HEK293 (cell line): ENCODE data around the gene AKR1B15.

Experiments
- CTCF ChIA-PET: fragments of 350-600 bp; formaldehyde crosslinking; extraction: SDS; loops from one replicate; lab custom pipeline; 2021; ENCODE audit warnings: antibody characterized with exemption; lab: Yijun Ruan, JAX
- POLR2A ChIA-PET: fragments of 300-600 bp; formaldehyde crosslinking; extraction: SDS; loops from one replicate; lab custom pipeline; 2020; ENCODE audit warnings: antibody characterized with exemption, inconsistent platforms; lab: Yijun Ruan, JAX
- H3K27ac ChIP-seq: fragments of 200-500 bp; sonication (Bioruptor generic); 2 replicates; pipeline ENCODE4 v1.5.1; 2014; ENCODE audit warnings: low read depth, low read length, control low read depth, inconsistent platforms; ENCODE audit errors: extremely low read depth
- H3K36me3 ChIP-seq, 2 experiments: fragments of 200-500 bp in 1 of 2; sonication (Bioruptor generic) in 1 of 2; 1 replicate in 1 of 2; 2 replicates in 1 of 2; pipeline ENCODE4 v1.5.1; 2014 to 2017; ENCODE audit warnings: inconsistent platforms in 2 of 2, low read length in 2 of 2; ENCODE audit not compliant: control insufficient read depth in 2 of 2, insufficient read depth in 1 of 2
- H3K4me1 ChIP-seq: fragments of 200-500 bp; sonication (Bioruptor generic); 2 replicates; pipeline ENCODE4 v1.5.1; 2014; ENCODE audit warnings: mild to moderate bottlenecking, low read length, inconsistent platforms; ENCODE audit not compliant: control insufficient read depth, insufficient read depth
- H3K4me3 ChIP-seq: 2 replicates; pipeline ENCODE4 v1.5.1; 2011; ENCODE audit warnings: low read depth, mild to moderate bottlenecking, control low read depth, low read length, moderate library complexity
- H3K9me3 ChIP-seq: fragments of 200-500 bp; sonication (Bioruptor generic); 2 replicates; pipeline ENCODE4 v1.5.1; 2014; ENCODE audit warnings: low read depth, low read length, inconsistent platforms; ENCODE audit not compliant: control insufficient read depth, insufficient read depth
- HOXC10 ChIP-seq: sonication (generic); formaldehyde crosslinking; IDR thresholded peaks from 2 replicates; pipeline ENCODE4 v1.8.1; 2023; ENCODE audit warnings: mild to moderate bottlenecking, missing genetic modification reagents
- MEIS1 ChIP-seq: sonication (generic); formaldehyde crosslinking; IDR thresholded peaks from 2 replicates; pipeline ENCODE4 v1.8.1; 2022; ENCODE audit warnings: missing genetic modification reagents, mild to moderate bottlenecking, borderline replicate concordance
- PRDM10 ChIP-seq: fragments of 450-650 bp; formaldehyde crosslinking; IDR thresholded peaks from 2 replicates; pipeline ENCODE4 v1.5.1; 2016; ENCODE audit warnings: missing biosample characterization, missing genetic modification characterization
- PRDM4 ChIP-seq: fragments of 450-650 bp; formaldehyde crosslinking; IDR thresholded peaks from 2 replicates; pipeline ENCODE4 v1.5.1; 2017; ENCODE audit warnings: missing biosample characterization, missing genetic modification characterization
- SCRT2 ChIP-seq: fragments of 450-650 bp; formaldehyde crosslinking; IDR thresholded peaks from 2 replicates; pipeline ENCODE4 v1.5.1; 2016; ENCODE audit warnings: missing biosample characterization, missing genetic modification characterization
- ZBTB20 ChIP-seq: fragments of 450-650 bp; formaldehyde crosslinking; IDR thresholded peaks from 2 replicates; pipeline ENCODE4 v1.5.1; 2016; ENCODE audit warnings: missing biosample characterization, missing genetic modification characterization
- ZBTB48 ChIP-seq: fragments of 450-650 bp; formaldehyde crosslinking; IDR thresholded peaks from 2 replicates; pipeline ENCODE4 v1.5.1; 2016; ENCODE audit warnings: missing biosample characterization, missing genetic modification characterization
- ZNF133 ChIP-seq: fragments of 450-650 bp; formaldehyde crosslinking; IDR thresholded peaks from 2 replicates; pipeline ENCODE4 v1.5.1; 2016; ENCODE audit warnings: missing biosample characterization, missing genetic modification characterization
- ZNF16 ChIP-seq: fragments of 450-650 bp; formaldehyde crosslinking; IDR thresholded peaks from 2 replicates; pipeline ENCODE4 v1.5.1; 2016; ENCODE audit warnings: low read depth, missing biosample characterization, missing genetic modification characterization
- ZNF2 ChIP-seq: fragments of 450-650 bp; formaldehyde crosslinking; IDR thresholded peaks from 2 replicates; pipeline ENCODE4 v1.5.1; 2016; ENCODE audit warnings: missing biosample characterization, missing genetic modification characterization
- ZNF214 ChIP-seq: fragments of 450-650 bp; formaldehyde crosslinking; IDR thresholded peaks from 2 replicates; pipeline ENCODE4 v1.5.1; 2017; ENCODE audit warnings: missing biosample characterization, mild to moderate bottlenecking, missing genetic modification characterization, borderline replicate concordance
- ZNF423 ChIP-seq: fragments of 450-650 bp; formaldehyde crosslinking; IDR thresholded peaks from 2 replicates; pipeline ENCODE4 v1.5.1; 2016; ENCODE audit warnings: missing biosample characterization, missing genetic modification characterization
- ZNF488 ChIP-seq: fragments of 450-650 bp; formaldehyde crosslinking; IDR thresholded peaks from 2 replicates; pipeline ENCODE4 v1.5.1; 2016; ENCODE audit warnings: missing biosample characterization, missing genetic modification characterization
- ZNF654 ChIP-seq: fragments of 450-650 bp; formaldehyde crosslinking; IDR thresholded peaks from 2 replicates; pipeline ENCODE4 v1.5.1; 2016; ENCODE audit warnings: low read depth, missing biosample characterization, missing genetic modification characterization
- ZNF747 ChIP-seq: fragments of 450-650 bp; formaldehyde crosslinking; IDR thresholded peaks from 2 replicates; pipeline ENCODE4 v1.5.1; 2016; ENCODE audit warnings: missing biosample characterization, missing genetic modification characterization
- ZNF76 ChIP-seq: fragments of 450-650 bp; formaldehyde crosslinking; IDR thresholded peaks from 2 replicates; pipeline ENCODE4; 2016; ENCODE audit warnings: low read depth, missing biosample characterization, missing genetic modification characterization, borderline replicate concordance
- ZNF777 ChIP-seq: fragments of 450-650 bp; formaldehyde crosslinking; IDR thresholded peaks from 2 replicates; pipeline ENCODE4 v1.5.1; 2017; ENCODE audit warnings: missing biosample characterization, missing genetic modification characterization, borderline replicate concordance
- ZNF830 ChIP-seq: fragments of 450-650 bp; IDR thresholded peaks from 2 replicates; pipeline ENCODE4 v1.5.0; 2018; ENCODE audit warnings: missing biosample characterization, missing genetic modification characterization, low read depth, mild to moderate bottlenecking, moderate library complexity

The AKR1B15 gene

GRCh38 chr7:134612197-134612596 lies 63.3 kb downstream of the AKR1B15 start:
- H3K27ac ChIP-seq, result no peak overlapping the region
- POLR2A ChIA-PET, result no interaction called here
- H3K4me3 ChIP-seq, result no peak overlapping the region
- no peaks in the 10 kb centered on the region for H3K4me1 ChIP-seq
- CTCF ChIA-PET, result interaction anchor here (0.6 to 3.1 kb wide), 8 partner anchors 20 to 698 kb away, joined by 3 to 17 read pairs (median 6); no protein-coding TSS in a partner anchor
- TF ChIP-seq PRDM4 (tag by site-specific recombination) (no peak), ZNF747 (no peak), ZBTB48 (tag by site-specific recombination) (no peak), ZNF654 (tag by site-specific recombination) (peak; percentile 12; the same call in 1 of the 2 replicates)
- no peaks in the 10 kb centered on the region for H3K9me3 ChIP-seq
- H3K36me3 ChIP-seq, result no peaks in the 10 kb centered on the region

- ChIA-PET CTCF (no interaction called here), POLR2A (no interaction called here)
- Histone ChIP-seq H3K9me3 (no peaks in the 10 kb centered on the region), H3K4me3 (no peak overlapping the region), H3K36me3 (no peaks in the 10 kb centered on the region), H3K27ac (no peak overlapping the region), H3K4me1 (no peaks in the 10 kb centered on the region)
- TF ChIP-seq ZBTB20 (tag by site-specific recombination), result no peak
- TF ChIP-seq SCRT2 (tag by site-specific recombination), result peak; percentile 73
- TF ChIP-seq ZNF423 (tag by site-specific recombination), result no peak
- no peak for TF ChIP-seq ZNF777
Measured at GRCh38 chr7:134613623-134614347, 64.9 kb downstream of the AKR1B15 start.

GRCh38 chr7:134616611-134617010 lies 67.7 kb downstream of the AKR1B15 start:
- no peak overlapping the region for H3K4me3 ChIP-seq
- CTCF ChIA-PET, result interaction anchor here (1.4 kb wide), 1 partner anchor 8 kb away, joined by 3 read pairs; no protein-coding TSS in a partner anchor
- H3K9me3 ChIP-seq, result no peaks in the 10 kb centered on the region
- H3K27ac ChIP-seq, result no peak overlapping the region
- no peak for TF ChIP-seq MEIS1 (CRISPR knock-in tag)
- peak; percentile 64 for TF ChIP-seq ZNF133 (tag by site-specific recombination)
- POLR2A ChIA-PET, result no interaction called here
- no peaks in the 10 kb centered on the region for H3K36me3 ChIP-seq
- H3K4me1 ChIP-seq, result no peaks in the 10 kb centered on the region

- Histone ChIP-seq H3K36me3 (no peaks in the 10 kb centered on the region), H3K4me1 (no peaks in the 10 kb centered on the region), H3K9me3 (no peaks in the 10 kb centered on the region), H3K27ac (no peak overlapping the region), H3K4me3 (no peak overlapping the region)
- ChIA-PET POLR2A (no interaction called here), CTCF (interaction anchor here (0.9 to 2.7 kb wide), 5 partner anchors 12 to 187 kb away, joined by 3 to 15 read pairs (median 6); no protein-coding TSS in a partner anchor)
- no peak for TF ChIP-seq ZNF2 (tag by site-specific recombination)
- no peak for TF ChIP-seq ZNF16
- TF ChIP-seq ZNF214 (tag by site-specific recombination), result no peak
- no peak for TF ChIP-seq ZNF830 (tag by site-specific recombination)
- TF ChIP-seq ZNF76 (tag by site-specific recombination), result no peak
- no peak for TF ChIP-seq PRDM10 (tag by site-specific recombination)
- TF ChIP-seq ZNF488 (tag by site-specific recombination), result no peak
- no peak for TF ChIP-seq HOXC10 (CRISPR knock-in tag)
Measured at GRCh38 chr7:134618756-134619530, 70.0 kb downstream of the AKR1B15 start.
